GM19397 (cell line): Measurements from ENCODE around the gene HTT.

Experiments used
- ATAC-seq: cut with Tn5 transposase; IDR thresholded peaks from one replicate; pipeline ENCODE4 v1.9.1; 2021; ENCODE audit warnings: mild to moderate bottlenecking, moderate library complexity; ENCODE audit not compliant: unreplicated experiment

The HTT gene

DNA sequence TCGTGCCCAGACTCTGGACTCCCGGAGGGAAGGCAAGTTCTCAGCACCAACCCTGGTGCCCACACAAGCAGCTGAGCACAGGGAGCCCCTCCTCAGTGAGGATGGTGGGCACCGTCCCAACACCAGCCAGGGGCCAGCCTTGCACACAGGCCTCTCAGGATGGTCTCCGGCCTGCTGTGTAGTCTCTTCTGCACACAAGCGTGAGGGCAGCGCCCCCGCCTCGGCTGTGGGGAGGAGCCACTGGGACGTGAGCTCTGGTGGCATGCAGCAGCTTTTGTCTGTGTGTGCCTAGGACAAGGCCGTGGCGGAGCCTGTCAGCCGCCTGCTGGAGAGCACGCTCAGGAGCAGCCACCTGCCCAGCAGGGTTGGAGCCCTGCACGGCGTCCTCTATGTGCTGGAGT, 158.4 kb downstream of the HTT start:
- ATAC-seq, result no peak

DNA sequence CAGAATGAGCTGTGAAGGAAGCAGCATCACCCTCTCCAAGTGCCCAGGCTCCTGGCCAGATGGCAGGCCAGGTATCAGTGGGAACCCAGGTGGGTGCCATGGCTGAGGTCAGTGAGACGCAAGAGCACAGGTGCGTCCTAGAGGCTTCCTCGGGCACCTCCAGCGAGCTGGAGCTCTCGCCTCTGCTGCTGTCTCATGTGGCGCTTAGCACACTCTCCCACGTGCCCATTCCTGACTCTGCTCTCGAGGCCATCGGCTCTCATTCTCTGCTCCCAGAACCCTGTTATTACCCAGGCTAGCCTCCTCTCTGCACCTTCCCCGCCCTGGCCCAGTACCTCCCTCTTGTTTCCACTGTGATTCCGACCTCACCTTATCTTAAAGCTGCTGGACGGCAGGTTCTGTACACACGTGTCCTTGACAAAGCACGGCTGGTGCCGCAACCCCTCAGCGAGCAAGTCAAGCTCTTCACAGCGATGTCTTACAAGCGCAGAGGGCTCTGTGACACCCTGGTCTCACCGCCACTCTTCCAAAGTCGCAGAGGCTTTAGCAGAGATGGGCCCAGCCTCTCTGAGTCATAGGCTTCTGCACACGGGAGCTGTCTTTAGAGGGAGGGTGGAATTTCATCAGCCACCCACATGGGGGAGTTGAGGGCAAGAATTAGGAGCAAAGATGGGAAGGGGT, 159.1 kb downstream of the HTT start:
- no peak for ATAC-seq

DNA sequence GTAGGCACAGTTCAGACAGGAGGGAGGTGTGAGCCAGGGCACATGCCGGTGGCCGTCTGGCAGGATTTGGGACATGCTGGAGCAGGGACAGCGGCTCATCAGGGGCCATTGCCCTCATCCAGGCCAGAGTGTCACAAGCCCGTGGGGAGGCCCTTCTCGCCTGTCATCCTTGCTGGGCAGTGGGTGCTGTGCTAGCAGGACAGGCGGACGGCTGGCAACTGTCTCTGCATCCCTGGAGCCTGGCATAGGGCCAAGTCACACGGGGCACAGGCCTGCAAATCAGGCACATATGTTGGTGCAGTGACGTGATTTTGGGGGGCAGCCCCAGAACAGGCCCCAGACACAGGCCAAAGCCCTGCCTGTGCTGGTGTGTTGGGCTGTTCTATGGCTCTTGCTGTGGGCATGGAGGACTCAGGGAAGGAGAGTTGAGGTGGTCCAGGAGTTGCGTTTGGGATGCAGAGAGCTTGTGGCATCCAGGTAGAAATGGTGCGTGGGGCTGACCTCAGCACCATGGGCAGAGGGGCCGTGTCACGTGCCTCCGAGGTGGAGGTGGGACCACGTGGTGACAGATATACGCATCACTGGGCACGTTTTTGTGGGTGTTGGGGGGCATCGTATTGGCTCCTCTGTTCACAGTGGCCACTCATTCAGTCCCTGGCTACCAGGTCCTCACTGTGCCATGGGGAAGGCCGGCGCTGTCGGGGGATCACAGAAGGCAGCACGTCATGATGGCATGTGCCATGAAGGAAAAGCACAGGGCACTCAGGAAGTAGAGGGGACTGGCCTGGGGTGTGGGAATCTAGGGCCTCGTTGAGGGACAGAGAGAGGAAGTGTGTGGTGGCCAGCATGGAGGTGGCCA, 159.9 kb downstream of the HTT start:
- ATAC-seq, result no peak

DNA sequence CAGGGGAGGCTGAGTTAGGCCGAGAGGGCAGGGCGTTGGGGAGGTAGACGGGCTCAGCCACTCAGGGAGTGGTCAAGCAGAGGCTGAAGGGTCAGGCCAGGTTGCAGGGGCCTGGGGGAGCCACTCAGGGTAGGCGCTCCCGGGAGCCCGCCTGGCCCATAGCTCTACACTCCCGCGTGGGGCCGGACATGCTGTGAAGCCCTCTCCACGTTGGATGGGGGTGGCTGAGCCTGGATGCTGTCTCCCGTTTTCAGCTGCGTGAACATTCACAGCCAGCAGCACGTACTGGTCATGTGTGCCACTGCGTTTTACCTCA, 160.5 kb downstream of the HTT start:
- ATAC-seq, result no peak

DNA sequence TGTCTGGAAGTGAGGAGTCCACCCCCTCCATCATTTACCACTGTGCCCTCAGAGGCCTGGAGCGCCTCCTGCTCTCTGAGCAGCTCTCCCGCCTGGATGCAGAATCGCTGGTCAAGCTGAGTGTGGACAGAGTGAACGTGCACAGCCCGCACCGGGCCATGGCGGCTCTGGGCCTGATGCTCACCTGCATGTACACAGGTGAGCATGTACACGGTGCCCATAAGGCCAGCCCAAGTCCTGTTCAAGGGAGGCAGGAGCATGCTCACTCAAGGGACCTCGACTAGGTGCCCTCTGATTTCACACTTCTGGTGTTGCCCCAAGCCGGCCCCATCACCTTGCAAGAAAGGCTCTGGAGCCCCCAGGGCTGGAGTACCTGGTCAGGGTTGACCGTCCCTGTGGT, 161.1 kb downstream of the HTT start:
- ATAC-seq, result no peak

DNA sequence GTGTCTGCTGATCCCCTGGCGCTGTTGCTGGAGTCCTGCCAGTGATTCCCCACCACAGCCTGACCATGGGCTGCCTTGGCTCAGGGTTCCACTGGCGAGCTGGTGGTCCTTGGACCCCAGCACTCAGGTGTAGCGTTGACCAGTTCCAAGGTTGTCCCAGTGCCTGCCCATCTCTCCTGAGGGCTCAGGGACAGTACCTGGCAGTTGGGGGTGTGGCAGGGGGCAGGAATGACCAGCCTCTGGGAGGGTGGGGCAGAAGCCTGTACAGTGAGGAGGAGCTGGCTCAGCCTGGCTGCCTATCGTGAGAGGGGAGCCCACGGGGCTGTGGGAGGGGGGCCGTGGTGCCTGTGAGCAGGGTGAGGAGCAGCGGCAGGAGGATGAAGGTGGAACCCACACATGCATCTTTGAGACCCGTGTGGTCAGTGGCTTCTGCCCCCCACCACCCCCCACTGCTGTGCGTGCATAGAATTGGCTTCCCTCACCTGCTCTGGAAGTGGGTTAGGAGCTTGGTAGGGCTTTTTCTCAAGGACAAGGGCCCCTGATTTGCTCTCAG, 161.9 kb downstream of the HTT start:
- no peak for ATAC-seq

DNA sequence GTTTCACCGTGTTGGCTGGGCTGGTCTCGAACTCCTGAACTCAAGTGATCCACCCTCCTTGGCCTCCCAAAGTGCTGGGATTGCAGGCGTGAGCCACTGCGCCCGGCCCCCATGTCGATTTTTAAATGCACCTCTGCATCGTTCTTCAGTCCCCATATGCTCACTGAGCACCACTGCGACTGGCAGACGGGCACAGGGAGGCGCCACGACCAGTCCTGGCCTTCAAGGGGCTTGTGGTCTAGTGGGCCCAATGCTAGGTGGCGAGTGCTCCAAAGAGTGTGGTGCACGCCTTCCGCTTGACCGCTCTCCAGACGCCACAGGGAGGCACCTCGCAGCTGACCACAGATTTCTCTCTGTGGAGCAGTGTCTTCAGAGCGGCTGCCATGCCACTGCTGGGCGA, 162.8 kb downstream of the HTT start:
- ATAC-seq, result no peak

DNA sequence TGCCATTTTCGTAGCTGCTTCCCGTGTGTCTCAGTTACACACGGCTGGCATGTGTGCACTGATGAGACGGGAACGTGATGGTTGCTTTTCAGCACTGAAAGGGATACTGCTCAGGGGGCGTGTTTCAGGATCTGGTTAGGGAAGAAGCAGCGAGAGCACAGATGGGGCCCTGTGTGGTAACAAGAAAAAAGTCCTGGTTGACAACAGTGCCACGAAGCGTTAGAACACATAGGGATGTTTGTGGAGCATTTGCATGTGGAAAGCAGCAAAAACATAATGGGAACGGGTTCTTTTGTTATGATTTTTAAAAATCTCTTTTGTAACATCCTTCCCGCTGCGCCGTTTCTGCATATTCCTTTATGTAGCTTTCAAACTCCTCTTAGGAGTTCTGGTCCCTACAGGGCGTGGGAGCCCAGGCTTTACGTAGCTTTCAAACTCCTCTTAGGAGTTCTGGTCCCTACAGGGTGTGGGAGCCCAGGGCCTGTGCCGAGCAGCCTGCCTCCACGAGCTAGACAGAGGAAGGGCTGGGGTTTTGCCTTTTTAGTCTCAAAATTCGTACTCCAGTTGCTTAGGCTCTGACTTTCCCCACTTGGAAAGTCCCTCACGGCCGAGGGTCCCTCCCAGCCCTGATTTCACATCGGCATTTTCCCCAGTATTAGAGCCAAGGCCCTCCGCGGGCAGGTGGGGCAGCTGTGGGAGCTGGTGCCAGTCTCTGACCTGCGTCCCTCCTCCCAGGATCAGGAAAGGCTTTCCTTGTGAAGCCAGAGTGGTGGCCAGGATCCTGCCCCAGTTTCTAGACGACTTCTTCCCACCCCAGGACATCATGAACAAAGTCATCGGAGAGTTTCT, 163.5 kb downstream of the HTT start:
- no peak for ATAC-seq

DNA sequence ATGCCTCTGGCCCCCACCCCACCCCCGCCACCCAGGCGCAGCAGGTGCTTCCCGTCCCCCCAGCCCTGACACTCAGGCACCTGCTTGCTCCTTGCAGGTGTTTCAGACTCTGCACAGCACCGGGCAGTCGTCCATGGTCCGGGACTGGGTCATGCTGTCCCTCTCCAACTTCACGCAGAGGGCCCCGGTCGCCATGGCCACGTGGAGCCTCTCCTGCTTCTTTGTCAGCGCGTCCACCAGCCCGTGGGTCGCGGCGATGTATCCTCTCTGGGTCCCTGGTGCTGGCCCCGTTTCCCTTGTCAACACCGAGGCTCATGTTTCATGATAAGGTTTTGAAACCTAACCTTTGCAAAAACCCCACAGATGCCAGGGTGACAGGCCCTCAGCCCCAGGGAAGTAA, 164.2 kb downstream of the HTT start:
- no peak for ATAC-seq

DNA sequence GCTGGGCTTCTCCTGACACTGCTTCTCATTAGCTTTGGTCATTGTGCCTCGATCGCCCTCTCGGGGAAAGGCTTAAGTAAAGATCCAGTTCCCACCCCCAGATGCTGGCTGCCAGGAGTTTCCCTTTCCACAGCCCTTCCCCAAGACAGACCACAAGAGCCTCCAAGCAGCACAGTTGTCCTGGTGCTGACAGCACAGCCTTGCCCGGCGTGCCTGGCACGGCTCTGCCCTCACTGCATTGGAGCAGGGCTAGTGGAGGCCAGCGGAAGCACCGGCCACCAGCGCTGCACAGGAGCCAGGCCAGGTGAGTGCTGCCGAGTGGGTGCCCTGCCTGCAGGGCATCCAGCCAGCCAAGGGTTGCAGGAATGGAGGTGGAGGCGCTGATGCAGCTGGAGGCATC, 164.8 kb downstream of the HTT start:
- no peak for ATAC-seq

DNA sequence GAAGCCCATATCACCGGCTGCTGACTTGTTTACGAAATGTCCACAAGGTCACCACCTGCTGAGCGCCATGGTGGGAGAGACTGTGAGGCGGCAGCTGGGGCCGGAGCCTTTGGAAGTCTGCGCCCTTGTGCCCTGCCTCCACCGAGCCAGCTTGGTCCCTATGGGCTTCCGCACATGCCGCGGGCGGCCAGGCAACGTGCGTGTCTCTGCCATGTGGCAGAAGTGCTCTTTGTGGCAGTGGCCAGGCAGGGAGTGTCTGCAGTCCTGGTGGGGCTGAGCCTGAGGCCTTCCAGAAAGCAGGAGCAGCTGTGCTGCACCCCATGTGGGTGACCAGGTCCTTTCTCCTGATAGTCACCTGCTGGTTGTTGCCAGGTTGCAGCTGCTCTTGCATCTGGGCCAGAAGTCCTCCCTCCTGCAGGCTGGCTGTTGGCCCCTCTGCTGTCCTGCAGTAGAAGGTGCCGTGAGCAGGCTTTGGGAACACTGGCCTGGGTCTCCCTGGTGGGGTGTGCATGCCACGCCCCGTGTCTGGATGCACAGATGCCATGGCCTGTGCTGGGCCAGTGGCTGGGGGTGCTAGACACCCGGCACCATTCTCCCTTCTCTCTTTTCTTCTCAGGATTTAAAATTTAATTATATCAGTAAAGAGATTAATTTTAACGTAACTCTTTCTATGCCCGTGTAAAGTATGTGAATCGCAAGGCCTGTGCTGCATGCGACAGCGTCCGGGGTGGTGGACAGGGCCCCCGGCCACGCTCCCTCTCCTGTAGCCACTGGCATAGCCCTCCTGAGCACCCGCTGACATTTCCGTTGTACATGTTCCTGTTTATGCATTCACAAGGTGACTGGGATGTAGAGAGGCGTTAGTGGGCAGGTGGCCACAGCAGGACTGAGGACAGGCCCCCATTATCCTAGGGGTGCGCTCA, 165.8 kb downstream of the HTT start:
- no peak for ATAC-seq

DNA sequence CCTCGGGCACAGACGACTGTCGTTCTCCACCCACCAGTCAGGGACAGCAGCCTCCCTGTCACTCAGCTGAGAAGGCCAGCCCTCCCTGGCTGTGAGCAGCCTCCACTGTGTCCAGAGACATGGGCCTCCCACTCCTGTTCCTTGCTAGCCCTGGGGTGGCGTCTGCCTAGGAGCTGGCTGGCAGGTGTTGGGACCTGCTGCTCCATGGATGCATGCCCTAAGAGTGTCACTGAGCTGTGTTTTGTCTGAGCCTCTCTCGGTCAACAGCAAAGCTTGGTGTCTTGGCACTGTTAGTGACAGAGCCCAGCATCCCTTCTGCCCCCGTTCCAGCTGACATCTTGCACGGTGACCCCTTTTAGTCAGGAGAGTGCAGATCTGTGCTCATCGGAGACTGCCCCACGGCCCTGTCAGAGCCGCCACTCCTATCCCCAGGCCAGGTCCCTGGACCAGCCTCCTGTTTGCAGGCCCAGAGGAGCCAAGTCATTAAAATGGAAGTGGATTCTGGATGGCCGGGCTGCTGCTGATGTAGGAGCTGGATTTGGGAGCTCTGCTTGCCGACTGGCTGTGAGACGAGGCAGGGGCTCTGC, 166.5 kb downstream of the HTT start:
- no peak for ATAC-seq

DNA sequence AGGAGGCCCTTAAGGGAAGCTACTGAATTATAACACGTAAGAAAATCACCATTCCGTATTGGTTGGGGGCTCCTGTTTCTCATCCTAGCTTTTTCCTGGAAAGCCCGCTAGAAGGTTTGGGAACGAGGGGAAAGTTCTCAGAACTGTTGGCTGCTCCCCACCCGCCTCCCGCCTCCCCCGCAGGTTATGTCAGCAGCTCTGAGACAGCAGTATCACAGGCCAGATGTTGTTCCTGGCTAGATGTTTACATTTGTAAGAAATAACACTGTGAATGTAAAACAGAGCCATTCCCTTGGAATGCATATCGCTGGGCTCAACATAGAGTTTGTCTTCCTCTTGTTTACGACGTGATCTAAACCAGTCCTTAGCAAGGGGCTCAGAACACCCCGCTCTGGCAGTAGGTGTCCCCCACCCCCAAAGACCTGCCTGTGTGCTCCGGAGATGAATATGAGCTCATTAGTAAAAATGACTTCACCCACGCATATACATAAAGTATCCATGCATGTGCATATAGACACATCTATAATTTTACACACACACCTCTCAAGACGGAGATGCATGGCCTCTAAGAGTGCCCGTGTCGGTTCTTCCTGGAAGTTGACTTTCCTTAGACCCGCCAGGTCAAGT, 167.5 kb downstream of the HTT start:
- no peak for ATAC-seq

DNA sequence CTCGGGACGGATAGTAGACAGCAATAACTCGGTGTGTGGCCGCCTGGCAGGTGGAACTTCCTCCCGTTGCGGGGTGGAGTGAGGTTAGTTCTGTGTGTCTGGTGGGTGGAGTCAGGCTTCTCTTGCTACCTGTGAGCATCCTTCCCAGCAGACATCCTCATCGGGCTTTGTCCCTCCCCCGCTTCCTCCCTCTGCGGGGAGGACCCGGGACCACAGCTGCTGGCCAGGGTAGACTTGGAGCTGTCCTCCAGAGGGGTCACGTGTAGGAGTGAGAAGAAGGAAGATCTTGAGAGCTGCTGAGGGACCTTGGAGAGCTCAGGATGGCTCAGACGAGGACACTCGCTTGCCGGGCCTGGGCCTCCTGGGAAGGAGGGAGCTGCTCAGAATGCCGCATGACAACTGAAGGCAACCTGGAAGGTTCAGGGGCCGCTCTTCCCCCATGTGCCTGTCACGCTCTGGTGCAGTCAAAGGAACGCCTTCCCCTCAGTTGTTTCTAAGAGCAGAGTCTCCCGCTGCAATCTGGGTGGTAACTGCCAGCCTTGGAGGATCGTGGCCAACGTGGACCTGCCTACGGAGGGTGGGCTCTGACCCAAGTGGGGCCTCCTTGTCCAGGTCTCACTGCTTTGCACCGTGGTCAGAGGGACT, 168.8 kb downstream of the HTT start:
- ATAC-seq, result no peak

DNA sequence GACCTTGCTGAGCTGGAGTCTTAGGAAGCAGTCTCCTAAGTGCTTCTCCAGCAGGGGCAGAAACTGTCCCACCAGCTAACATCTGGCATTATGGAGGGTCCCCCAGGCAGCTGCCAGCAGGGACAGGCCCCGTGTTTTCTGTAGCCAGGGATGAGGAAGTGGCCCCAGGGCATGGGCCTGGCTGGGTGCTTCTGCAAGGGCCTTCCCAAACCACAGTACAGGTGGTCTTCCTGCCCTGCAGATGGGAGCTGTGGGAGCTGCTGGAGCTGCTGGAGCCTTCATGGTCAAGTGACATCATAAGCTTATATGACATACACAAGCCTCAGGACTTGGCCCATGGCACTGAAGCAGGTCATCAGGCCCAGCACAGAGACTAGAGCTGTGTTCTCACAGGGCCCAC, 169.5 kb downstream of the HTT start:
- ATAC-seq, result no peak

DNA sequence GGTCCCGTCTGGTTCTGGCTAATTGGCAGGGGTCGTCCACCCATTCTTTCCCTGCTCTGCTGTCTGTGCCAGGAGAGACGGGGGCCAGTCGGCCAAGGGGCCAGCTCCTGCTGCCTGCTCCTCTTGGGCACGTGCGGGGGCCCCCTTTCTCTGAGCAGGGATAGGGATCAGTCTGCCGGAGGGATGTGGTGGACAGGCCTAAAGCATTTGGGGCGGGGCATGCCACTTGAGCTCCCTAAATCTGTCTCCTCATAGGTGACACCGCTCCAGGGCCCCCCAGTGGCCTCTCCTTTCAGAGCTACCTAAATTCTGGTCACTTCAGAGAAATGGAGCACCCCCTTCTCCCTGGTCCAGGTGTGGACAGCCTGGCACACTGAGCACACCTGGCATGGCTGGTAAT, 170.3 kb downstream of the HTT start:
- ATAC-seq, result no peak

DNA sequence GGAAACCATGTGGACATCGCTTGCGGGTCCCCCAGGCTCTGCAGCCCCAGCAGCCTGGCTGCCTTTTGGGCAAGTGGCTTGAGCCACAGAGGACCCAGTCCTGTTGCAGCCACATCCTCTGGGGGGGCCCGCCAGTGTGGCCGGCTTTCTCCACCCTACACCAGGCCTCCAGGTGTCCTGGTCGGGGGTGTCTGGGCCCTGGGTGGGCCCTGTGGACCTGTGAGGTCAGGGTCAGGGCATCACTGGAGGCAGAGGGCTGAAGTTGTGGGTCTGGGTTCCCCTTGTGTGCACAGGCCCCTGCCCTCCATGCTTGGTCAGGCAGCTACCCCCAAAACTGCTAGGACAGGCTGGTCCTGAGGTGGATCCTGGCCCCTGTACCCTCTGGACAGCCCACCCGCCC, 171.2 kb downstream of the HTT start:
- no peak for ATAC-seq

DNA sequence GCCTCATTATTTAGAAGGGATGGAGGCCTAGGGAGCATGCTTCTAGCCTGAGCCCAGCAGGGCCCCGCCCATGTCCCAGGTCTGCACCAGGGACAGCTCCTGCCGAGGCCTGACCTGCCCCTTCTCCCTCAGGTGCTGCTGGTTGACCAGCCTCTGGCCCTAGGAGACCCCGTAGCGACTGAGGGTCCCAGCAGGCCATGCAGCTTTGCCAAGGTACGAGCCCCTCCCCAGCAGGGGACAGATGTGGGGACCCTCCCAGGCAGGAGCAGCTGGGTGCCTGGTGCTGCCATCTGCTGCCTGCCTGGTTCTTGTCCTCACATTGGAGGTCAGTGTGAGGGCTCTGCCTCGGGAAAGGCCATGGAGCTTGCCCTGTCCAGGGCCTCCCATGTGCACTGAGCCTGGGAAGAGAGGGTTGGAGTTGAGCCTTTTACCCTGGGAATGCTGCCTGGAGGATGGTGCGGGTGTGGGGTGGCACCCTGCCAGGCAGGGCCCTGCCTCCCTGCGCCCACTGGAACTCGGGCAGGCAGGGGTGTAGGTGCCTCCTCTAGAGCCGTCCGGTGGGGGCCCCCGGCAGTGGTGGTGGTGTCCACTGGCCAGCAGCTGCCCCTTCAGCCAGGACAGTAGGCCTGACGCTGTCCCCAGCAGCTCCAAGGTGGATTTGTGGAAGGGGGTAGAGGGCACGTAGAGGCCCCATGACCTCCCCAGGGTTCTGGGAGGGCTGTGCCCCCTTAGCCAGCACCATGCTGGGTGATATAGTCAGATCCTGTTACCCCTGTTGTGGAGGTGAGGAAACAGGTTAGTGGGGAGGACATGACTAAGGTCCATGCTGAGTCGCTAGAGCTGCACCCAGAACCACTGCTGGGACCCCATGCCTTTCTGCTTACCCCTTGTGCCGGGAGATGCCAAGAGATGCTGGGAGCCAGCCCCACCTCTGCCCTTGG, 172.2 kb downstream of the HTT start:
- no peak for ATAC-seq
